ENCODE data around the gene NFIA. TPM values are rescaled to one million over a fixed set of nuclear protein-coding genes. Genes with fewer than 3 reads are reported as not detected.

The NFIA gene
- total and polyA plus RNA-seq, 9 of the 15 experiments (the other 6 are each of a cell fraction or from before 2014, with no cell fraction given) = 5.3 to 24.9 (median 9.8) TPM

- Histone ChIP-seq H3K9me1 (ENCODE audit: control insufficient read depth, insufficient read depth, low read length) (no peaks in the 10 kb centered on the region), H3K36me3 (ENCODE audit: control insufficient read depth, insufficient read depth, low read length) (no peaks in the 10 kb centered on the region), H3K4me3 (no peak overlapping the region), H3K9ac (ENCODE audit: insufficient read depth in 1 of 2, low read depth in 2 of 2, low read length in 2 of 2) (no peak overlapping the region), H2AFZ (ENCODE audit: low read depth, low read length) (no peak overlapping the region), H3K4me2 (ENCODE audit: insufficient read depth, low read length) (no peak overlapping the region), H3K4me1 (replicated peaks in 1 of 2; ENCODE audit: control insufficient read depth in 2 of 2, insufficient read depth in 2 of 2, low read length in 2 of 2) (no peaks in the 10 kb centered on the region), H3K27me3 (ENCODE audit: control insufficient read depth in 2 of 2, insufficient read depth in 2 of 2, low read length in 2 of 2) (peaks cover 10 to 31% of the 10 kb centered on the region in 2 experiments; a peak in 4 of 5 replicates), H4K20me1 (replicated peaks; ENCODE audit: control insufficient read depth, insufficient read depth, low read length) (no peaks in the 10 kb centered on the region), H3K79me2 (ENCODE audit: control insufficient read depth, insufficient read depth, low read length) (no peaks in the 10 kb centered on the region), H3K9me3 (replicated peaks; ENCODE audit: control insufficient read depth, insufficient read depth, low read depth, low read length) (no peaks in the 10 kb centered on the region), H3K27ac (ENCODE audit: extremely low read depth, low read depth, low read length) (no peak overlapping the region)
- CTCF ChIA-PET (ENCODE audit: low intra/inter-chr PET ratio) = no interaction called here
- no peak for TF ChIP-seq ZNF77 (CRISPR knock-in tag; IDR thresholded peaks at IDR 0.05)
- TF ChIP-seq MYC (IDR thresholded peaks at IDR 0.05; ENCODE audit: low read depth, low read length) = no peak
- TF ChIP-seq MYC (CRISPR knock-in tag; IDR thresholded peaks at IDR 0.05; ENCODE audit: borderline replicate concordance, low read depth) = no peak
- no peak for TF ChIP-seq HDGF (IDR thresholded peaks at IDR 0.05)
- TF ChIP-seq SETDB1 (IDR thresholded peaks at IDR 0.05; ENCODE audit: low read length) = no peak
- no peak for TF ChIP-seq ETS1 (conservative IDR thresholded peaks at IDR 0.05; ENCODE audit: control insufficient read depth, low read depth, low read length)
- TF ChIP-seq ZNF133 (CRISPR knock-in tag; IDR thresholded peaks at IDR 0.05) = no peak
- TF ChIP-seq NFIC (IDR thresholded peaks at IDR 0.05) = no peak
- no peak for TF ChIP-seq GTF2B (IDR thresholded peaks at IDR 0.05; ENCODE audit: extremely low read depth, insufficient read length)
- no peak for TF ChIP-seq SMARCB1 (IDR thresholded peaks at IDR 0.05; ENCODE audit: insufficient read length, low read depth)
- no peak for TF ChIP-seq HMG20B (CRISPR knock-in tag; IDR thresholded peaks at IDR 0.05)
- TF ChIP-seq TFAP4 (CRISPR knock-in tag; IDR thresholded peaks at IDR 0.05; ENCODE audit: borderline replicate concordance) = no peak
- TF ChIP-seq NCOA6 (IDR thresholded peaks at IDR 0.05) = no peak
- ATAC-seq (no peak), FAIRE-seq (no peak), DNase-seq (ENCODE audit: extremely low read depth in 1 of 4, low spot score in 3 of 4) (no peak)
- WGBS (ENCODE audit: insufficient coverage, low coverage, missing lambda C conversion rate) = 3% methylated on average over 4 of the region's 4 CpGs
- POLR2A ChIA-PET = interaction anchor here (1.9 kb wide), 1 partner anchor 9 kb away, joined by 6 read pairs; no protein-coding TSS in a partner anchor
- in situ Hi-C loops (cut with MboI) (no loop called here), intact Hi-C loops (cut with micrococcal nuclease) (no loop called here)
- no TSS peak for BruUV-seq (replicated peaks)
Measured at GRCh38 chr1:61496501-61496900, 414.1 kb downstream of the NFIA start.
